ENCODE results near the gene KCND1.

KCND1 gene

GRCh38 chrX:48958635-48959094, 13.0 kb downstream of the KCND1 start:
- peak; percentile 32 for DNase-seq (ENCODE audit: low read depth)
- peak overlapping the region; percentile 47 for H3K4me3 ChIP-seq (ENCODE audit: control insufficient read depth, low read depth, low read length)
- no peak for TF ChIP-seq CTCF (IDR thresholded peaks at IDR 0.05; ENCODE audit: control insufficient read depth, insufficient read depth, low read depth, low read length, missing control alignments)

- TF ChIP-seq CTCF (IDR thresholded peaks at IDR 0.05; ENCODE audit: control insufficient read depth, insufficient read depth, low read depth, low read length, missing control alignments): no peak
- DNase-seq (ENCODE audit: low read depth): peak; percentile 94
- H3K4me3 ChIP-seq (ENCODE audit: control insufficient read depth, low read depth, low read length): peak overlapping the region; percentile 68
Measured at GRCh38 chrX:48957827-48958634, 13.6 kb downstream of the KCND1 start.

GRCh38 chrX:48957477-48957826, 14.2 kb downstream of the KCND1 start, which contains the start of gene OTUD5:
TSS of gene OTUD5 (minus strand) at chrX:48957607. CDS start at chrX:48957570, 37 bp downstream.
- DNase-seq (ENCODE audit: low read depth): no peak
- peak within 1 kb of the TSS; percentile 68 for H3K4me3 ChIP-seq (ENCODE audit: control insufficient read depth, low read depth, low read length)
- TF ChIP-seq CTCF (IDR thresholded peaks at IDR 0.05; ENCODE audit: control insufficient read depth, insufficient read depth, low read depth, low read length, missing control alignments): no peak

GRCh38 chrX:48956728-48957414, 14.8 kb downstream of the KCND1 start:
- H3K4me3 ChIP-seq (ENCODE audit: control insufficient read depth, low read depth, low read length): peak overlapping the region; percentile 68
- no peak for DNase-seq (ENCODE audit: low read depth)
- no peak for TF ChIP-seq CTCF (IDR thresholded peaks at IDR 0.05; ENCODE audit: control insufficient read depth, insufficient read depth, low read depth, low read length, missing control alignments)

DNA sequence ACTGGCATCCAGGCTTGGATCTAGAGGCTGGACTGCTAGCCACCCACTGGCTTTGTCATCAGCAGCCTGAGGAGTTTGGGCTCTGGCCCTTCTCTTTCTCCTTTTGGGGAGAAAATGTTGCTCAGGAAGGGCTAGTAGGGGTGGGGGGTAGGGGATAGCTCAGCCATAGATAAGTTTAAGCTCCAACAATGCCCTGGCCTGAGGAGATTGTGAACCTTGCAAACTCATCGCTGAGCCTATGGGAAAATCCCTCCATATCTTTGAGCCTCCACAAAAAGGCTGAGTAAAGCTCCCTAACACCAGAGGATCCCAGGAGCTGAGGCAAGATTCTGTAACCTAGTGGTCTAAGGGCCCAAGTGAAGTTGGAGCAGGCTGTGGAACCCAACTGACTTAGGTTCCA, 23.1 kb downstream of the KCND1 start:
- TF ChIP-seq CTCF (IDR thresholded peaks at IDR 0.05; ENCODE audit: control insufficient read depth, insufficient read depth, low read depth, low read length, missing control alignments): no peak
- H3K4me3 ChIP-seq (ENCODE audit: control insufficient read depth, low read depth, low read length): no peak overlapping the region
- no peak for DNase-seq (ENCODE audit: low read depth)

GRCh38 chrX:48945517-48946348, 25.9 kb downstream of the KCND1 start:
- no peak overlapping the region for H3K4me3 ChIP-seq (ENCODE audit: control insufficient read depth, low read depth, low read length)
- no peak for DNase-seq (ENCODE audit: low read depth)
- peak; percentile 94 for TF ChIP-seq CTCF (IDR thresholded peaks at IDR 0.05; ENCODE audit: control insufficient read depth, insufficient read depth, low read depth, low read length, missing control alignments)

Measured in AG09309 (cell line).